DOHH2 (cell line): ENCODE data around the gene PUM2.

ENCODE experiments used
- EZH2phosphoT487 ChIP-seq: fragments of 200-600 bp; sonication (generic); IDR thresholded peaks from 2 replicates; pipeline ENCODE4 v1.6.1; 2017; ENCODE audit warnings: borderline replicate concordance, mild to moderate bottlenecking, antibody characterized with exemption, low read length, moderate library complexity, mixed read lengths
- TF ChIP-seq, protein P1 (sequence below): fragments of 200-600 bp; sonication (generic); IDR thresholded peaks from one replicate; pipeline ENCODE4 v1.5.1; 2014; ENCODE audit warnings: antibody characterized with exemption, mild to moderate bottlenecking, low read depth, low read length; ENCODE audit not compliant: poor library complexity, severe bottlenecking

- TF ChIP-seq, protein P1, sequence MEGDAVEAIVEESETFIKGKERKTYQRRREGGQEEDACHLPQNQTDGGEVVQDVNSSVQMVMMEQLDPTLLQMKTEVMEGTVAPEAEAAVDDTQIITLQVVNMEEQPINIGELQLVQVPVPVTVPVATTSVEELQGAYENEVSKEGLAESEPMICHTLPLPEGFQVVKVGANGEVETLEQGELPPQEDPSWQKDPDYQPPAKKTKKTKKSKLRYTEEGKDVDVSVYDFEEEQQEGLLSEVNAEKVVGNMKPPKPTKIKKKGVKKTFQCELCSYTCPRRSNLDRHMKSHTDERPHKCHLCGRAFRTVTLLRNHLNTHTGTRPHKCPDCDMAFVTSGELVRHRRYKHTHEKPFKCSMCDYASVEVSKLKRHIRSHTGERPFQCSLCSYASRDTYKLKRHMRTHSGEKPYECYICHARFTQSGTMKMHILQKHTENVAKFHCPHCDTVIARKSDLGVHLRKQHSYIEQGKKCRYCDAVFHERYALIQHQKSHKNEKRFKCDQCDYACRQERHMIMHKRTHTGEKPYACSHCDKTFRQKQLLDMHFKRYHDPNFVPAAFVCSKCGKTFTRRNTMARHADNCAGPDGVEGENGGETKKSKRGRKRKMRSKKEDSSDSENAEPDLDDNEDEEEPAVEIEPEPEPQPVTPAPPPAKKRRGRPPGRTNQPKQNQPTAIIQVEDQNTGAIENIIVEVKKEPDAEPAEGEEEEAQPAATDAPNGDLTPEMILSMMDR = no peak
- no peak for TF ChIP-seq EZH2phosphoT487
Observed at GRCh38 chr2:20390524-20391123, 40.0 kb upstream of the PUM2 start.
